Stimulated activated naive CD8-positive, alpha-beta T cell treated with anti-CD3 and anti-CD28 coated beads, Interleukin-15, Interleukin-2, amounts not matched to agents 100 ng/mL and 50 ng/mL, for 24 hours (primary cell): Measurements from ENCODE around the gene TMEM14A.
"Not testable (repeated sequence)": the region's sequence is repeated elsewhere in the genome, so short reads cannot be mapped to it uniquely, and the experiment has no call there.

ENCODE experiments used
- H3K27ac Mint-ChIP-seq: one replicate; pipeline ENCODE4 v1.8.0; 2021; ENCODE audit warnings: mild to moderate bottlenecking, mixed read lengths
- H3K27me3 Mint-ChIP-seq: one replicate; pipeline ENCODE4 v1.8.0; 2021; ENCODE audit warnings: mixed read lengths
- H3K36me3 Mint-ChIP-seq: one replicate; pipeline ENCODE4 v1.8.0; 2021; ENCODE audit warnings: low read depth, mixed read lengths
- H3K4me1 Mint-ChIP-seq: one replicate; pipeline ENCODE4 v1.8.0; 2021; ENCODE audit warnings: low read depth, mixed read lengths
- H3K4me3 Mint-ChIP-seq: one replicate; pipeline ENCODE4 v1.8.0; 2021; ENCODE audit warnings: mild to moderate bottlenecking, mixed read lengths
- H3K9me3 Mint-ChIP-seq: one replicate; pipeline ENCODE4 v1.8.0; 2021; ENCODE audit warnings: mixed read lengths

The TMEM14A gene

DNA sequence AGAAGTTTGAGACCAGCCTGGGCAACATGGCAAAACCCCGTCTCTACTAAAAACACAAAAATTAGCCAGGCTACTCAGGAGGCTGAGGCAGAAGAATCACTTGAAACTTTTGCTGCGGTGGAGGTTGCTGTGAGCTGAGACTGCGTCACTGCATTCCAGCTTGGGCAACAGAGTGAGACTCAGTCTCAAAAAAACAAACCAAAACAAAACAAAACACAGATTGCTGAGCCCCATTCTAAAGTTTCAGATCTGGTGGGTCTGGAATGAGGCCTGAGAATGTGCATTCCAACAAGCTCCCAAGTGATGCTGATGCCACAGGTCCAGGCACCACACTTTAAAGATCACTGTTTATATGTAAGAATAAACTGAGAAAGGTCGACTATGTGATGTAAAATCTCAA, 24.9 kb upstream of the TMEM14A start:
- no peaks in the 10 kb centered on the region for H3K9me3 Mint-ChIP-seq
- H3K4me1 Mint-ChIP-seq, result peaks cover 8% of the 10 kb centered on the region
- H3K4me3 Mint-ChIP-seq, result no peak overlapping the region
- no peaks in the 10 kb centered on the region for H3K36me3 Mint-ChIP-seq
- no peak overlapping the region for H3K27ac Mint-ChIP-seq
- peaks cover 8% of the 10 kb centered on the region for H3K27me3 Mint-ChIP-seq

DNA sequence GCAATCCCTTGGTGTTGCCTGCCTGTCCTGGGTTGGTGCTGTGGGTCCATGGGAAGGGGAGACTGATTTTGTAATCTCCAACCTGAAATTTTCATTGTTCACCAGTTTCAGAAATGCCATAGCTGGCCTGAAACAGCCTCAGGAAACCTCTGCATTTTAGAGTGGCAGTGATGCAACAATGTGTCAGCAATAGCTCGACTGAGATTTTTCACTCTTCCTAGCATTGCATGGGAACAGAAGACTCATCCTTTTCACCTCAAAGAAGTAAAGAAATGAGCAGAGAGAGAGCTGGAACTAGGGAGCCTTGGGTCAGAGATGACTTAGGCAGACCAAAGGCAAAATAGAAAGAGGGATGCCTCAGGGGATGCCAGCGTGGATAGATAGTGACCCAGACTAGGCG, 23.7 kb upstream of the TMEM14A start:
- Mint-ChIP-seq H3K4me3 (no peak overlapping the region), H3K27ac (no peak overlapping the region), H3K9me3 (no peaks in the 10 kb centered on the region), H3K36me3 (no peaks in the 10 kb centered on the region), H3K4me1 (peaks cover 7% of the 10 kb centered on the region), H3K27me3 (peaks cover 5% of the 10 kb centered on the region)

DNA sequence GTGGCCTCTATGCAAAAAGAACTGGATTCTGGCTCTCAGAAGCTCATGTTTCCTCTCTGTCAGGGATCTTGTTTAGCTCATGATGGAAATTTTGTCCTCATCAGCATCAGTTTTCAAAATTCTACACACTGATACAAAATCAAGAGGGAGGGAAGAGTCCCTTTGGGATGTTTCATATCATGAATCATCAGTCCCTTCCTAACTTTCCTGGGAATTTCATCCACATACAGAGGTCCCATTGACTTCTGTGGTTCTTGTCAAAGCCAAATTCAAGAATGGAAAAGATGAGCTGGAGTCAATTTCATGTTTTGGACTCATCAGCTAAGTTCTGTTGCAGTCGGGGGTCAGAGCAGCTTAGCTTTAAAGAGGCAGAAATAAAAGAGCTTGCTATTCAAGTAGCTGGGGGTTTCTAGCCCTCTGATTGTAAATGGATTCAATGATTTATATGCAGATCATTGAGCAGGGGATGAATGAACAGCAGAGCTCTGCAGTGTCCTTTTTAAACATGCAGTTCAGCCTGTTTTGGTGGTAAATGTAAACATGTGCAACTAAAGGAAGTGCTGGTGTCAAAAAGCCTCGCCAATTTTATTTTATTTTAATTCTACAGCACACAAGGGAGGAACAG, 21.3 kb upstream of the TMEM14A start:
- H3K4me1 Mint-ChIP-seq, result peaks cover 7% of the 10 kb centered on the region

DNA sequence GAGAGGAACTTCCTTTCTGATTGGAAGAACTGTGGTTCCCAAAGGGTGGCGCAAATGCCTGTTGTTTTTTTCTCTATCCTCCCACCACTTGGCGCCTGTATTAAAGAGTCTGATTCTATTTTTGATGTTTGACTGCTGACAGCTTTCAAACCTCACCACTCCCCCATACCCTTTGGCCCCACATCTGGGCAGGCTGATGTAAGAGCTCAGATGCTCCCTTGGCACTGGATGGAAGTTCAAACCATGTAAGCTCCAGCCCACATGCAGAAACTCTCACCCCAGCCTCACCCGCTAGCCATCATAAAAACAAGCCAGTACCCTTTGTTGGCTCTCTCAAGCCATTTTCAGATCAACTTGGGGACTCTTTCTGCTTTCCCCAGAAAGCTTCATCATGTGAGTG, 20.0 kb upstream of the TMEM14A start:
- Mint-ChIP-seq H3K27me3 (peaks cover 15% of the 10 kb centered on the region), H3K27ac (no peak overlapping the region), H3K4me3 (no peak overlapping the region), H3K4me1 (peaks cover 7% of the 10 kb centered on the region), H3K9me3 (no peaks in the 10 kb centered on the region), H3K36me3 (no peaks in the 10 kb centered on the region)

More for the DNA sequence above, 21.3 kb upstream of the TMEM14A start:
- Mint-ChIP-seq H3K36me3 (no peaks in the 10 kb centered on the region), H3K4me3 (no peak overlapping the region), H3K9me3 (no peaks in the 10 kb centered on the region), H3K27me3 (peaks cover 15% of the 10 kb centered on the region), H3K27ac (no peak overlapping the region)

DNA sequence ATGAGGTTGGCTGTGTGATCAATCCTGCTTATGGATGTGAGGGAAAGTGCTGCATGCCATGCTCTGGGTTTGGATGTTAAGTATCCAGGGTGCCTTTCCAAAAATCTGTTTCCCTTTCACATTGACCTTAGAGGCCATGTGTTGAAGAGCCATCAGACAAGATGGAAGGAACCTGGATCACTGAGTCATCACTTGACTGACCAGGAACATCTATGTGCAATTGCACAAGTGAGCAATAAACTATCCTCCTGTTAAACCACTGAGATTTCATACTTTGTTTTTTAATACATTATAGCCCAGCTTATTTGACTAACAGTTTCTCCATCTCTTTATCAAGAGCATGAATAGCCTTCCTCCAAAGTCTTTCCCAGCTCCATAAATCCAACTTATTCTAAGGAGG, 17.8 kb upstream of the TMEM14A start:
- Mint-ChIP-seq H3K4me1 (peaks cover 7% of the 10 kb centered on the region), H3K9me3 (no peaks in the 10 kb centered on the region), H3K27me3 (peaks cover 22% of the 10 kb centered on the region), H3K27ac (no peak overlapping the region), H3K4me3 (no peak overlapping the region), H3K36me3 (no peaks in the 10 kb centered on the region)

DNA sequence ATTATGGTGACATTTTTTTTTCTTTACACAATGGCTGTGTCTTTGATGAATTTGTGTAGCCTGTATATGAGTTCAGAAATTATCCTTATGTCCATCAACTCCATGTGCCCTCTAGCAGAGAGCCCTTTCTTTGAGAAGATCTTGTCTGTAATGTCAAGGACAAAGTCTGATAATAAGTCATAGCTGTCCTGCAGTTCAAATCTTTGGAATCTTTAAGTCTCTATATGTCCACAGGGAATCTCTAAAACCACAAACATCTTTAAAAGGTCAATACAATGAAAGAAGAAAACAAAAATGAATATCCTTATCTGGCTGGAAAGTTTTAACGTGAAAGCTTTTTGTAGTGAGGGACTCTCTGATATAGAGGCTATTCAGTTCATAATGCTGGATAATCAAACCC, 16.9 kb upstream of the TMEM14A start:
- Mint-ChIP-seq H3K4me3 (no peak overlapping the region), H3K27me3 (peaks cover 22% of the 10 kb centered on the region), H3K4me1 (peaks cover 7% of the 10 kb centered on the region), H3K9me3 (no peaks in the 10 kb centered on the region), H3K36me3 (no peaks in the 10 kb centered on the region), H3K27ac (no peak overlapping the region)

DNA sequence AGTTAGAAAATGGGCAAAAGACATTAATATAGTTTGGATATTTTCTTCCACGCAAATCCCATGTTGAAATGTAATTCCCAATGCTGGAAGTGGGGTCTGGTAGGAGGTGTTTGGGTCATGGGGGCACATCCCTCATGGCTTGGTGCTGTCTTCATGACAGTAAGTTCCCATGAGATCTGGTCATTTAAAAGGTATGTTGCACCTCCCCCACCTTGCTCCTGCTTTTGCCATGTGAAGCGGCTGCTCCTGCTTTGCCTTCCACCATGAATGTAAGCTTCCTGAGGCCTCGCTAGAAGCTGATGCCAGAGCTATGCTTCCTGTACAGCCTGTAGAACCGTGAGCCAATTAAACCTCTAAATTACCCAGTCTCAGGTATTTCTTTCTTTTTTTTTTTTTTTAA, 16.3 kb upstream of the TMEM14A start:
- Mint-ChIP-seq H3K27ac (no peak overlapping the region), H3K4me3 (no peak overlapping the region), H3K36me3 (no peaks in the 10 kb centered on the region), H3K4me1 (peaks cover 7% of the 10 kb centered on the region), H3K27me3 (peaks cover 22% of the 10 kb centered on the region), H3K9me3 (no peaks in the 10 kb centered on the region)

DNA sequence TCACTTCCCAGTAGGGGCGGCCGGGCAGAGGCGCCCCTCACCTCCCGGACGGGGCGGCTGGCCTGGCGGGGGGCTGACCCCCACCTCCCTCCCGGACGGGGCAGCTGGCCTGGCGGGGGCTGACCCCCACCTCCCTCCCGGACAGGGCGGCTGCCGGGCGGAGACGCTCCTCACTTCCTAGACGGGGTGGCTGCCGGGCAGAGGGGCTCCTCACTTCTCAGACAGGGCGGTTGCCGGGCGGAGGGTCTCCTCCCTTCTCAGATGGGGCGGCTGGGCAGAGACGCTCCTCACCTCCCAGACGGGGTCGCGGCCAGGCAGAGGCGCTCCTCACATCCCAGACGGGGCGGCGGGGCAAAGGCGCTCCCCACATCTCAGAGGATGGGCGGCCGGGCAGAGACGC, 15.0 kb upstream of the TMEM14A start:
- not testable (repeated sequence) for H3K4me3 Mint-ChIP-seq, H3K4me1 Mint-ChIP-seq, H3K27ac Mint-ChIP-seq, H3K36me3 Mint-ChIP-seq, H3K9me3 Mint-ChIP-seq
- peaks cover 22% of the 10 kb centered on the region for H3K27me3 Mint-ChIP-seq

DNA sequence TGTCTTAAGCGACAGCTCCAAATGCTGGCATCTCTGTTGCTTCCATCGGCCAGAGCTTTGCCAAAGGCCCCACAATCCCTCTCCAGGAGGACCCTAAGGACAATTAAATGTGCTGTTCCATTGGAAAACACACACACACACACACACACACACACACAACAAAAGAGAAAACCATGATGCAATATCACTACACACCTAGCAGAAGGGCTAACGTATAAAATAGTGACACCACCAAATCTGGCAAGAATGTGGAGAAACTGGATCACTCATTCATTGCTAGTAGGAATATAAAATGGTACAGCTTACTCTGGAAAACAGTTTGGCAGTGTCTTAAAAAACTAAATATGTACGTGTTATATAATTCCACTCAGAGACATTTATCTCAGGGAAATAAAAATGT, 13.0 kb upstream of the TMEM14A start:
- Mint-ChIP-seq H3K9me3 (no peaks in the 10 kb centered on the region), H3K4me3 (no peak overlapping the region), H3K4me1 (no peaks in the 10 kb centered on the region), H3K27me3 (peaks cover 17% of the 10 kb centered on the region), H3K36me3 (no peaks in the 10 kb centered on the region), H3K27ac (no peak overlapping the region)

DNA sequence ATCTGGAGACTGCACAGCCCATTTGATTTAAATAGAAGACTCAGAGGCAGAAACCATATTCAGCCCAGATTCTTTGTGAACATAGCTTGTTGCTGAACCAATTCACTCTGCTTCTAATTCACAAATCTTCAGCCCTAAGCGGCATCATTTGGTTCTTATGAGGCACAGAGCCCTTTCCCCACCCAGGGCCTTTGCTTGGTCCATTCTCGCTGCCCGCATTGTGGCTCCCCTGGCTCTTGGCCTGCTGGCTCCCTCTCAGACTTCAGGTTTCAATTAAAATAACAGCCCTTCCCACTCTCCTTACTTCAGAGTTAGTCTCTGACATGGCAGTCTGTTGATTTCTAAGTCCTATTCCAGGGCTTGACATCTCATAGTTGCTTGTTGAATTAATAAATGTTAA, 9.4 kb upstream of the TMEM14A start:
- Mint-ChIP-seq H3K9me3 (no peaks in the 10 kb centered on the region), H3K4me3 (no peak overlapping the region), H3K4me1 (no peaks in the 10 kb centered on the region), H3K27me3 (peaks cover 7% of the 10 kb centered on the region), H3K36me3 (no peaks in the 10 kb centered on the region), H3K27ac (no peak overlapping the region)

DNA sequence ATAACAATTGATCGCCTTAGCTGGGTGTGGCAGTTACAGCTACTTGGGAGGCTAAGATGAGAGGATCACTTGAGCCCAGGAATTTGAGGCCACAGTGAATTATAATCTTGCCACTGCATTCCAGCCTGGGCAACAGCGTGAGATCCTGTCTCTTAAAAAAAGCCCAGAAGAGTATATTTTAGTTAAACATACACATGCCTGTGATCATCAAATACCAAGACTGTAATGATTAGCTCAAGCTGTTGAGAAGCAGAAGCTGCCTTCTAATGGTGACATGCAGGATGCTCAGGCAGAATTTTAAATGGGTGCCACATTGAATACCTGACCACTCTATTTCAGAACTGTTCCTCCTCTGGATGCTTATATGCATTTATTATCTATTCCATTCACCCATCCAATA, 8.9 kb upstream of the TMEM14A start:
- H3K36me3 Mint-ChIP-seq, result no peaks in the 10 kb centered on the region
- H3K4me1 Mint-ChIP-seq, result no peaks in the 10 kb centered on the region
- no peak overlapping the region for H3K27ac Mint-ChIP-seq
- H3K9me3 Mint-ChIP-seq, result no peaks in the 10 kb centered on the region
- H3K4me3 Mint-ChIP-seq, result no peak overlapping the region
- peaks cover 7% of the 10 kb centered on the region for H3K27me3 Mint-ChIP-seq

DNA sequence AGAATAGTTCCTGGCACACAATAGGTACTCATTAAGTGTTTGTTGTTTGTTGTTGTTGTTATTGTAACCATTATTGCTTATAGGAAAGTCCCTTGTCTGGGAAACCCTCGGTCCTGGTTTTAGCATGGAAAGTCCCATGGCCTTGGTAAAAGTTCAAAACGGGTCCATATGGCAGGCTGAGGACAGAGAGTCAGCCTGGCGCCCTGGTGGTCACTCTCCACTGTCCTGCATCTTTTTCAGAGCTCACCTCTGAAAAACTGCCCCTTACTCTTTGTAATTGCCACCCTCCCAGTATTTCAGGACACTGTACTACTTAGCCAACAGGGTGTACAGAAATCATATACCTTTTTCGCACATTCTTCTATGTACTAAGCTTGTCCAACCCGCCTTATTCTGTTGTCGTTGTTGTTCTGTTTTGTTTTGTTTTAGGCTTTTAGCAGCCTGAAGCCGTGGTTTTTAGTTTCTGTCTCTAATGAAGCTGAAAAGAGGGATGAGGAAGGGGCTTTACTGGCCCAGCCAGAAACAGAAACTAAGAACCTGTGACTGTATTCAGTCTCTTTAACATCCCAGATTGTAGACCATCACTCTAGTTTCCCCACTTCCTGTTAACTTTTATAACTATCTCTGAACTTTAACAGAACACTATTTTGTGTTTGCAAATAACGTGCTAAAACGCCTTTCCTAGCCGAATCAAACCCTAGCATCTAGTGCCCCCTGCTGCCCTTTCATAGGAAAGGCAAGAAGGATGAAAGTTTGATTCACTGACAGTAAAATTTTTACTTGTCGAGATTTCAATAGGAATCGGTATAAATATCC, 7.6 kb upstream of the TMEM14A start:
- H3K4me3 Mint-ChIP-seq, result no peak overlapping the region
- H3K9me3 Mint-ChIP-seq, result no peaks in the 10 kb centered on the region
- H3K27ac Mint-ChIP-seq, result no peak overlapping the region
- no peaks in the 10 kb centered on the region for H3K27me3 Mint-ChIP-seq
- H3K4me1 Mint-ChIP-seq, result no peaks in the 10 kb centered on the region
- H3K36me3 Mint-ChIP-seq, result no peaks in the 10 kb centered on the region

DNA sequence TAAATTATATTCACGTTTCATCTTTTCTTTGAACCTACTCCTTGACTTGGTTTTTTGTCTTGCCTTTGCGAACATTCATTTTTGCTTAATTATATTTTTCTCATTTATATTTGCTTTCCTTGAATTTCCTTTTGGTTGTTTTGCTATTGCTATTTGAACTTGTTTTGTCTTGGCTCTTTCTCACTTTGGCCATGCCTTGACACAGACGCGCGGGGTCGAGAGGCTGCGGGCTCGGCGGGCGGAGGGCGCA, 7.1 kb upstream of the TMEM14A start:
- Mint-ChIP-seq H3K36me3 (no peaks in the 10 kb centered on the region), H3K4me1 (no peaks in the 10 kb centered on the region), H3K27ac (no peak overlapping the region), H3K4me3 (no peak overlapping the region), H3K9me3 (no peaks in the 10 kb centered on the region), H3K27me3 (no peaks in the 10 kb centered on the region)

DNA sequence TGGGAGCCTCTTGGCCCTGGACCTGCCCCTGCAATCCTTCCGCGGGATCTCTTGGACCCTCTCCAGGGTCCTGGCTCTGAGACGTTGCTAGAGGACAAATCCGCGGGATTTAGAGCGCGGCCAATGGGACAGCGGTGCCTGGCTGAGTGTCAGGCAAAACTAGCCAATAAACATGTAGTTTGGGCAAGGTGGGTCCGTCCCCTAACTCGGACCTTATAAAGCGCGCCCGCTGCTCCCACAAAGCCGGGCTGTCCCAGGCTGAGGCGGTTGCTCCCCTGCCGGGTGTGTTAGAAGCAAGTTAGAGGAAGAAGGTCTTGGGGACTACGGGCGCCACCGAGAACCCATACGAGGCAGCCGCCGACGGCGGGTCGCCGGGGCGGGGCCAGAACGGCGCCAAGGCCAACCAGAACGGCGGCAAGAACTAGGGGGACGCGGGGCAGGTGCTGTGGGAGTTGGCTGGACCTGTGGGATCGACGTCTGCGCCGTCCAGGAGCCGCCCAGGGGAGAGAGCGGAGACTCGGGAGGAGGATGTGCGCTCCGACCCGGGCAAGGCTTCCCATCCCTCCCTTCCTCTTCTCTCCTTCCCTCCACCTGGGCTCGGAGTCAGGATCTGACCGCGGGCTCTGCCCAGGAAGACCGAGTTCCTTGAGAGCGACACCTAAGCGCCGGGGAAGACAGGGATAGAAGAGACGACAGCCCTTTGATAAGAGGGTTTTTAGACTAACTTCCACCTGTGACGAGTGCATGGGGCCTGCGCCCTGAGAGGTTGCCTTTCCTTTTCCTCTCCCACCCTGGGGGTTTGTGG, 6.5 kb upstream of the TMEM14A start:
- Mint-ChIP-seq H3K27me3 (no peaks in the 10 kb centered on the region), H3K27ac (no peak overlapping the region), H3K4me3 (no peak overlapping the region), H3K4me1 (no peaks in the 10 kb centered on the region), H3K36me3 (no peaks in the 10 kb centered on the region), H3K9me3 (no peaks in the 10 kb centered on the region)

DNA sequence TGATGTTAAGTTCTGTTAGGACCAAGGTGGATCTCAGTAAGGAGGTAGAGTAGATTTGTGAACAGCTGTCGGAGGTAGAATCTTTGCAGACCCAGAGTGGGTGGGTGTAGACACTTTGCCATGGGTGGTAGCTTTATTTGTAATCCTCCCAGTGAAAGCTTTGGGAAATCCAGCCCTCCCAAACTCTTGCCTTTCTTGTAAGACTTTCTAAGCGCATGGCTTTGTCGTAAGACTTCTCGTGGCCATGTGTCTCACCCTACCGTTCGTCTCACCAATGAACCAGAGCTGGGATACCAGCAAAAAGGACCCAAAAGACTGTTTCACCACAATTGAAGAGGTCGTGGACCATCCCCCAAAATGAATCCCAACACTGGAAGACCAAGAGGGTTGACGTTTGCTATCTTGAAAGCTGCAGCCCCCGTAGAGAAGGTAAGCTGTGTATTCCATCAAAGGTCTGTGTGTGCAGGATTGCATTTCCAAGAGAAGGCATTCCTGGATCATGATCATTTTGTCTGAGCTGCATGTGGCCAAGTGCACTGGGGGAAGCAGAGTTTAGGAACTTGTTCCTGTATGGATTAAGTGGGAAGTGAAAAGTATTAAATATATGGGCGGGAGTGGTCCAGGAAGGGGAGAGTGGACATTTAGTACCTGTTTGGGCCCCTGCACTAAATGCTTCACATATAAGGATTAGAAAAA, 5.8 kb upstream of the TMEM14A start:
- Mint-ChIP-seq H3K4me3 (no peak overlapping the region), H3K27ac (no peak overlapping the region), H3K9me3 (no peaks in the 10 kb centered on the region), H3K27me3 (no peaks in the 10 kb centered on the region), H3K36me3 (no peaks in the 10 kb centered on the region), H3K4me1 (no peaks in the 10 kb centered on the region)
